Esophagus squamous epithelium (tissue), 4 donors: ENCODE data around the gene EVC.

Source experiments
- POLR2A ChIP-seq, 4 donors: fragments of 450-650 bp; IDR thresholded peaks; one replicate each; pipeline ENCODE4 v1.6.1; 2017; ENCODE audit warnings: antibody characterized with exemption in 4 of 4, mild to moderate bottlenecking in 4 of 4, moderate library complexity in 3 of 4
- TF ChIP-seq, protein P1 (sequence below), 6 experiments: fragments of 450-650 bp in 4 of 6; fragments of 200-600 bp in 2 of 6; sonication (generic) in 2 of 6; IDR thresholded peaks; one replicate each; pipeline ENCODE4 v1.5.1; 2016 to 2019; ENCODE audit warnings: antibody characterized with exemption in 6 of 6, mild to moderate bottlenecking in 4 of 6, moderate library complexity in 4 of 6

DNA sequence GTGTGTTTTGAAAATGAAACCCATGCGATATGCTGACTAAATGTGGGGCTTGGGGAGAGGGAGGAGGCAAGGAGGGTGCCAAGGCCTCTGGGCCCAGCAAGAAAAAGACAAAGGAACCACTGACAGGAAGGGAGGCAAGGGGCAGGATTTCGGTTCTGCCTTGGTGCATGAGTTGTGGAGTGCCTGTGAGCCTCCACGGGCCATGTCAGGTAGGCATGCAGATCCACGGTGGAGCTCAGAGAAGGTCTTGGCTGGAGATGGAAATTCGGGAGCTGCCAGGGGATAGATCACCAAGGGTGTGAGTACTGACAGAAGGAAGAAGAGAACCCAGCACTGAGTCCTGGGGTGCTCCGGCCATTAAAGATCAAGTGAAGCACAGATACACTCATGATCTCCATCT lies 6.7 kb upstream of the EVC start:
- TF ChIP-seq, protein P1, sequence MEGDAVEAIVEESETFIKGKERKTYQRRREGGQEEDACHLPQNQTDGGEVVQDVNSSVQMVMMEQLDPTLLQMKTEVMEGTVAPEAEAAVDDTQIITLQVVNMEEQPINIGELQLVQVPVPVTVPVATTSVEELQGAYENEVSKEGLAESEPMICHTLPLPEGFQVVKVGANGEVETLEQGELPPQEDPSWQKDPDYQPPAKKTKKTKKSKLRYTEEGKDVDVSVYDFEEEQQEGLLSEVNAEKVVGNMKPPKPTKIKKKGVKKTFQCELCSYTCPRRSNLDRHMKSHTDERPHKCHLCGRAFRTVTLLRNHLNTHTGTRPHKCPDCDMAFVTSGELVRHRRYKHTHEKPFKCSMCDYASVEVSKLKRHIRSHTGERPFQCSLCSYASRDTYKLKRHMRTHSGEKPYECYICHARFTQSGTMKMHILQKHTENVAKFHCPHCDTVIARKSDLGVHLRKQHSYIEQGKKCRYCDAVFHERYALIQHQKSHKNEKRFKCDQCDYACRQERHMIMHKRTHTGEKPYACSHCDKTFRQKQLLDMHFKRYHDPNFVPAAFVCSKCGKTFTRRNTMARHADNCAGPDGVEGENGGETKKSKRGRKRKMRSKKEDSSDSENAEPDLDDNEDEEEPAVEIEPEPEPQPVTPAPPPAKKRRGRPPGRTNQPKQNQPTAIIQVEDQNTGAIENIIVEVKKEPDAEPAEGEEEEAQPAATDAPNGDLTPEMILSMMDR (IDR thresholded peaks at IDR 0.05) = no peak
- TF ChIP-seq POLR2A (IDR thresholded peaks at IDR 0.05) = no peak
